ENCODE measurements around the gene RPA1.
A peak's percentile ranks its signal among the peaks of the same experiment; 100 is the strongest.
"Not testable (repeated sequence)": the region's sequence is repeated elsewhere in the genome, so short reads cannot be mapped to it uniquely, and the experiment has no call there.

RPA1 gene

DNA sequence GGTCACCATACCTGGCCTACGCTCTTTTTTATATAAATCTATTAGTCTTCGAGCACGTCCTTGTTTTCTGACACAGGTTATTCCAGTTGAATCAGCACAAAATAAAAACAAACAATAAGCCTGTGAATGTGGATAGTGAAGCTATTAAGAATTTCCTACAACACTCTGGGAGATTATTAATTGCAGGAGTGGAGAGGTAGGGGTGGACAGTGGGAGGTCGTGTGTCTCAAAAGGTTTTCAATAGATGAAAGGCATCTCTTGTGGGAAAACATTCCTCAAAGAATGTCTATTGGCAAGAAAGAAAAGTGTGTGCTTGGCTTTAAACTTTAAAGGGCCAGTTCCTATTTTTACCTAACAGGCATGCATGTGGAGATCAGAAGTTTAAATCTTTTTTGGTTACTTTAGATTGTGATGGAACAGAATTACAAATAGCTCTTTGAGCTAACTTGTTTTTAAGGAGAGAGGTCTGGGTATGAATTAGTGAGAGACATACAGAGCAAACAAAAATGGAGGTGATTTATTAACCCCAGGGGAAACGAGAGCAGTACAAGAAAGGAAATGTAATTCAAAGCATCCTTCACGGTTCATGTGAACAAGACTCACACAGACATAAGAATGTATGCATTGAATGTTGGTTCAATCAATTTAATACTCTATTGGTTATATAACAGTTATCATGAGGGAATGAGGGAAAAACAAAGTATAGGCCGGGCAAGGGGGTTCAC lies 9.1 kb upstream of the RPA1 start:
- no peak for DNase-seq (ENCODE audit: low spot score)

- DNase-seq (ENCODE audit: low spot score): no peak
Observed at GRCh38 chr17:1829216-1829591, 601 bp upstream of the RPA1 start.

- no peak for DNase-seq (ENCODE audit: low spot score)
Observed at GRCh38 chr17:1830288-1830687, 483 bp downstream of the RPA1 start.

GRCh38 chr17:1834380-1835149 lies 4.8 kb downstream of the RPA1 start:
- no peak for DNase-seq (ENCODE audit: low spot score)

- no peak for DNase-seq (ENCODE audit: low spot score)
Observed at GRCh38 chr17:1839516-1839915, 9.7 kb downstream of the RPA1 start.

DNA sequence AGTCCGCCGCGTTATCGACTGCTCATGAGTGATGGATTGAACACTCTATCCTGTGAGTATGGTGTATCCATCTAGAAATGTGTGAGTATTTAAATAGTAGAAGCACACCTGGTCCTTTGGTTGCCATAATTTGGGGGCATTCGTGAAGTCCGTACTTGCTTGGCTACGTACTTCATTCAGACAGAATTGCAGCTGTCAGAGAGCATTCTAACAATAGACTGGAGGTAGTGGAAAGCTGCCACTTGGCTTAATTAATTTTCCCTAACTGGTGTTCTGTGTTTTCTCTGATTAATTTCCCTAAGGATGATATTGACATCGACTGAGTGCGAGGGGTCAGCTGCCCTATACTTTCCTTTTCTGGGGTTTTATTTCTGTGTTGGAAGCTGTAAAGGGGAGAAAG lies 14.1 kb downstream of the RPA1 start:
- no peak for DNase-seq (ENCODE audit: low spot score)

DNA sequence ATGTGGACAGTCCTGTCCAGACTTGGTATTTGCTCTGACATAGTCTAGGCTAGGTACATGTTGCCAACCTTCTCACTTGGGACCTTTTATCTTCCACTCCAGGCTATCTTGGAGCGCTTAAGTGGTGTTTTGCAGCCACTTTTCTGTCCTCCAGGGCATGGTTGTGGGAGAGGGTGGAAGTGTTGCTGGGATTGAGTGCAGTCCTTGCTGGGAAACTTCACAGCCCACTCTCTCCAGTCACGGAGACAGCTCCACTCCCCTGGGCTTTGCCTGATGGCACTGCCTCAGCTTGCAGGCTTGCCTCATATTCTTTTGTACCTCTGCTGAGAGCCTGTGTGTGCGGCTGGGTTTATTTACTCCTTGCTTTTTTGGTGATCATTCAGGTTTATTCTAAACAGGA lies 17.4 kb downstream of the RPA1 start:
- no peak for DNase-seq (ENCODE audit: low spot score)

GRCh38 chr17:1852327-1852726 lies 22.5 kb downstream of the RPA1 start:
- no peak for DNase-seq (ENCODE audit: low spot score)

DNA sequence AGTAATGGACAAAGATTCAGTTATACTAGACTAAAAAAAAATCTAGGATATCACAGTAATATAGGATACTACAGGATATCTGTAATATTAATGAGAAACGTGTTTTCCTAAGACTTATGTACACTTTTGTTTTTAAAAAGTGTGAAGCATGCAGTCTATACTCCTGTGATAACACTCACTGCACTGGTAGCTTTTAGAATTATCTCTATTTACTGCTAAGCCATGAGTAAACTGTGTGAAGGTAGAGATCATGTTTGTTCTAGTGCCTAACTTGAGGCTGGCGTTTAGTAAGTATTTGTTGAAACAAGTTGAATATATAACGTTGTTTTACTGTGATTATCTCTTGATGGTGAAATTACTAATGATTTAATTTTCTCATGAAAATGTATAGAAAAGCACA lies 23.9 kb downstream of the RPA1 start:
- DNase-seq (ENCODE audit: low spot score): no peak

DNA sequence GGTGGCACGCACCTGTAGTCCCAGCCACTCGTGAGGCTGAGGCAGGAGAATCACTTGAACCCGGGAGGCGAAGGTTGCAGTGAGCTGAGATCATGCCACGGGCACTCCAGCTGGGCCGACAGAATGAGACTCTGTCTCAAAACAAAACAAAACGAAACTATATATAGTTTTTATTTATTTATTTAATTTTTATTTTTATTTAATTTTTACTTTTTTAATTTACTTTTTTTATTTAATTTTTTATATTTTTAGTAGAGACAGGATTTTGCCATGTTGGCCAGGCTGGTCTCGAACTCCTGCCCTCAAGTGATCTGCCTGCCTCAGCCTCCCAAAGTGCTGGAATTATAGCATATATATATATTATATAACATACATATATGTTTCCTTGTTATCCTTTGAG lies 26.7 kb downstream of the RPA1 start:
- DNase-seq (ENCODE audit: low spot score): not testable (repeated sequence)

GRCh38 chr17:1860978-1861377 lies 31.2 kb downstream of the RPA1 start:
- DNase-seq (ENCODE audit: low spot score): no peak

- no peak for DNase-seq (ENCODE audit: low spot score)
Observed at GRCh38 chr17:1861391-1862010, 31.7 kb downstream of the RPA1 start.

DNA sequence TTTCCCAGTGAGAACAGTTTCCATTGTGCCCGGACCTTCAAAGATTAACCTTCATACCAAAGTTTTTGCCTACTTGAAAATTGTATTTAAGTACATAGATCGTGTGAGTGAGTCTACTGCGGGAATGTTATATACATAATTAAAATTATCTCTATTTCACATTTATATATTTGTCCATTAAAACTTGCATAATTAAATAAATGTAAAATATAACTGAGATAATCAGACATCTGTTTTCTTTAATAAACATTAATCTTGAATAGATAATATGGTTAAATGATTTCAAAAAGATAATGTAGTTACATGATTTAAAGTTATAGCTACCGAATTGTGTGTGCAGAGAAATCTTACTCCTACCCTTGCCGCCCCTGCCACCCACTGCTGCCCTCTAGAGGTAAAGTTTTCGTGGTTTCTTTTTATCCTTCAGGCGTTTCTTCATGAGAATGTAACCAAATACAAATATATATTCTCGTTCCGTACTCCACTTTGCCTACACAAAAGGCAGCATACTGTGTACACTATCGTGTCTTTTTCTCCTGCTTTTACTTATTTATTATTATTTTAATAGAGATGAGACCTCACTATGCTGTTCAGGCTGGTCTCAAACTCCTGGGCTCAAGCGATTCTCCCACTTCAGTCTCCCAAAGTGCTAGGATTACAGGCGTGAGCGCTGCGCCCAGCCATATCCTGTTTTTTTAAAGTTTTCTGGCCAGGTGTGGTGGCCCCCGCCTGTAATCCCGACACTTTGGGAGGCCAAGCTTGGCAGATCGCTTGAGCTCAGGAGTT lies 35.6 kb downstream of the RPA1 start:
- DNase-seq (ENCODE audit: low spot score): peak; percentile 46

DNA sequence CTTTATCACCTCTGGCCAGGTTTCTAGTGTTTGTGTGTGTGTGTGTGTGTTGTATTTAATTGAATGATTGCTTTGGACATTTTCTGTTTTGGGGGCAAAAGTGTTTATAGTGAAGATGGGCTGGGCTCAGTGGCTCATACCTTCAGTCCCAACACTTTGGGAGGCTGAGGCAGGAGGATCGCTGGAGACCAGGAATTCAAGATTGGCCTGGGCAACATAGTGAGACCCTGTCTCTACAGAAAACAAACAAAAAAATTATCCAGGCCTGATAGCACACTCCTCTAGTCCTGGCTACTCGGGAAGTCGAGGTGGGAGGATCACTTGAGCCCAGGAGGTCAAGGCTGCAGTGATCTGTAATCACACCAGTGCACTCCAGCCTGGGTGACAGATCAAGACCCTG lies 37.5 kb downstream of the RPA1 start:
- no peak for DNase-seq (ENCODE audit: low spot score)

DNA sequence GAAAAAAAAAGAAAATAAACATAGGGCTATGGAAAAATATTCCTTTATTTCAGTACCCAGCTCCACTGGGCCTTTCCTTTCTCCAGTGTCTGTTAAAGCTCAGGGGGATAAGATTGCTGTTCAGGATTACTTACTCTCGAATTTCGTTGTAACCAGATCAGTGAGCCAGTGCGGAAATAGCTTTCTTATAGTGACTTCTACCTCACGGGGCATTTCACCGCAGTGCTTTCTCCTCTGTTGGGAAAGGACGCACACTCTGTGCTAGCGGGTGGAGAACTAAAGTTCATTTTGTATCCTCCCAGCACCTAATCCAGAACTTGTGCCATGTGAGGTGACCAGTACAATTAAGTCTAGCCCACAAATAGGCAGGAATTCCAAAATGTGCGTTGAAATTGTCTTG lies 38.3 kb downstream of the RPA1 start:
- DNase-seq (ENCODE audit: low spot score): no peak

GRCh38 chr17:1870592-1870991 lies 40.8 kb downstream of the RPA1 start:
- no peak for DNase-seq (ENCODE audit: low spot score)

DNA sequence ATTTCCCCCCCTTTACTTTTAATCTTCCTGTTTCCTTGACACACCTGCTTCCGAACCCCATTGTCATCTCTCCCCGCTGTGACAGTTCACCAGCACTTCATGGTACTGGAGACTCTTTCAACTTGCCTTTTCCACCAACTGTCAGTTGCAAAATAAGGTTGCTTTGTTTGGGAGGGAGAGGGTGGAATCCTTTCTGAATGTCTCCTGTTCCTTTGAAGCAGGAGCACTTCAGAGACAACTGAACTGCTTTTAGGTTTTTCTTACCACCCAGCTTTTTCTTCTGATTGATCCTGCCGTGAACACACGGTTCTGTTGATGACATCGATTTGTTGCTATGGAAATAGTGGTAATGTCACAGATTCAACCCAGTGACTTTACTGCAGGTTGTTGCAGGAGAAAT lies 42.0 kb downstream of the RPA1 start:
- no peak for DNase-seq (ENCODE audit: low spot score)

DNA sequence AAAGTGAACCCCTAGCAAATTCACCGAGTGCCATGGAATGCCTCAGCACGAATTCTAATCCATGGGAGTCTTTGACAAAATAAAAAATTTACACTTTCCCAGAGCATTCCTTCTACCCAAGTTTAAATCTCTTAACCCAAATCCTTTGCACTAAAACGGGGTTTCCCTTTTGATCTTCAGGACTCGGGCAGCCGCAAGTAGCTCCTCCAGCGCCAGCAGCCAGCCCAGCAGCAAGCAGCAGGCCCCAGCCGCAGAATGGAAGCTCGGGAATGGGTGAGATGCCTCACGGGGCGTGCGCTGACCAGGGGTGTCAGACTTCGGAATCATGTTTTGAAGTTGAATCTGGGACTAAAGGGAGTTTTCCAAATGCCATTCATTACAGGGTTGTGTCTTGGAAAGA lies 42.4 kb downstream of the RPA1 start:
- no peak for DNase-seq (ENCODE audit: low spot score)

- DNase-seq (ENCODE audit: low spot score): no peak
Observed at GRCh38 chr17:1872976-1873375, 43.2 kb downstream of the RPA1 start.

GRCh38 chr17:1873418-1873817 lies 43.6 kb downstream of the RPA1 start:
- DNase-seq (ENCODE audit: low spot score): no peak

DNA sequence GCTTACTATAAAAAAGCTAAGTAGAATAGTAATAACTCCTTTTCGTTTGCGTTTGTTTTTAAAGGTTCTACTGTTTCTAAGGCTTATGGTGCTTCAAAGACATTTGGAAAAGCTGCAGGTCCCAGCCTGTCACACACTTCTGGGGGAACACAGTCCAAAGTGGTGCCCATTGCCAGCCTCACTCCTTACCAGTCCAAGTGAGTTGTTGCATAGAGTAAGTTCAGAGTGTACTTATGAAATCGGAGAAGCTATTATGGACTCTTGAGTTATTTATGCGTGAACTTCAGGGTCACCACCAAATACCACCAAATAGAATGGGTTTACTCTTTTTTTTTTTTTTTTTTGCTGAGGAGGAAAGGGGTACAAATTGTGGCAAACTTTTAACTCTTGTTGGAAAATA lies 45.8 kb downstream of the RPA1 start:
- no peak for DNase-seq (ENCODE audit: low spot score)

DNA sequence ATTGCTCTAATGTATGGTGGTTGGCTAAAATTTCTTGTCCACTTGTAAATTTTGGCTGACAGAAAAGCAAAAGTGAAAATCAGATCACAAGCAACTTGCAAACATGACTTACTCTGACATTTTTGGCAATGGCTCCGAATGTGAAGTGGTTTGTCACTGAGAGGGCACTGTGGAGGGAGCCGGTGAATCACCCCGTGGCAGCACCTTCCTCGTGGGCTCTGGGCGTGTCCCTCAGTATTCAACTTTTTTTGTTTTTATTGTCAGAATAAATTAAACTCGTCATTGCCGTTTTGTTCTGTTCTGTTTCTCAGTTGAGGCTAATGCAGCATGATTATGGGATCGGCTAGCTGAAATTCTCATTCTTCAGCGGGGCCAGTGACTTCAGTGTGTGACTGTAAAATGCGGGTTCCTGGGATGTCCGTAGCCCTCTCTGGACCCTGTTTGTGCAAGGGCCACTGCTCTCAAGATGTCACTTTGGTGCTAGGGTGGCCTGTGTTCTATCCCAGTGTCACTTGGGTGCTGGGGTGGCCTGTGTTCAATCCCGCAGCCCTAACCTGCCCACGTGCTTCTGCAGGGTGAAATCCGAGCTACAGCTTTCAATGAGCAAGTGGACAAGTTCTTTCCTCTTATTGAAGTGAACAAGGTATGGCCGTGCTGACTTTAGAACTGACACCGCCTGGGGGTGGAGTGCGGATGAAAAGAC lies 48.8 kb downstream of the RPA1 start:
- no peak for DNase-seq (ENCODE audit: low spot score)

All from HuH-7 (cell line).